Activated T-helper 2 cell treated with anti-CD3 and anti-CD28 coated beads, Interferon-gamma antibody, Interleukin-2, Interleukin-4, amounts not matched to agents 10 μg/mL and 5 μg/mL and 100 μg/mL, durations not matched to agents 14 hours and 24 hours and 36 hours (primary cell): ENCODE results near the gene SRBD1. TPM values are rescaled to one million over a fixed set of nuclear protein-coding genes. Genes with fewer than 3 reads are reported as not detected.
A peak's percentile ranks its signal among the peaks of the same experiment; 100 is the strongest.

Experiments used
- DNase-seq: peaks from one replicate; pipeline ENCODE4 v3.0.0; 2021; ENCODE audit warnings: low spot score
- H3K27ac Mint-ChIP-seq: one replicate; pipeline ENCODE4 v1.8.0; 2021; ENCODE audit warnings: mixed read lengths
- H3K27me3 Mint-ChIP-seq: one replicate; pipeline ENCODE4 v1.8.0; 2021; ENCODE audit warnings: low read depth, mixed read lengths
- H3K36me3 Mint-ChIP-seq: one replicate; pipeline ENCODE4 v1.8.0; 2021; ENCODE audit warnings: low read depth, mixed read lengths
- H3K4me1 Mint-ChIP-seq: one replicate; pipeline ENCODE4 v1.8.0; 2021; ENCODE audit warnings: low read depth, mixed read lengths
- H3K4me3 Mint-ChIP-seq: one replicate; pipeline ENCODE4 v1.8.0; 2021; ENCODE audit warnings: low read depth, mild to moderate bottlenecking, moderate library complexity, mixed read lengths
- H3K9me3 Mint-ChIP-seq: one replicate; pipeline ENCODE4 v1.8.0; 2021; ENCODE audit warnings: mixed read lengths
- intact Hi-C: fragments of 100-400 bp; cut with micrococcal nuclease; formaldehyde crosslinking; loops from one replicate; pipeline ENCODE4 v1.15.1; 2023
- total RNA-seq: library from RNA; stranded (reverse); gene quantifications from 2 replicates; pipeline ENCODE4 v1.2.3, GENCODE V29; 2022

SRBD1 gene
- total RNA-seq, 1 donor from 2014 or later = 21.7 TPM

GRCh38 chr2:45554073-45554741 lies 56.9 kb downstream of the SRBD1 start:
- Mint-ChIP-seq H3K9me3 (no peaks in the 10 kb centered on the region), H3K27me3 (no peaks in the 10 kb centered on the region), H3K27ac (peak overlapping the region; percentile 89), H3K4me3 (peak overlapping the region; percentile 9), H3K4me1 (peaks cover 36% of the 10 kb centered on the region), H3K36me3 (peaks cover 44% of the 10 kb centered on the region)
- no peak for DNase-seq
- intact Hi-C loops = loop anchor here (1.0 kb wide), 1 partner anchor 14 kb away; no protein-coding TSS in a partner anchor

GRCh38 chr2:45551862-45552261 lies 59.2 kb downstream of the SRBD1 start:
- intact Hi-C loops = no loop called here
- H3K36me3 Mint-ChIP-seq = peaks cover 50% of the 10 kb centered on the region
- H3K27me3 Mint-ChIP-seq = no peaks in the 10 kb centered on the region
- H3K27ac Mint-ChIP-seq = no peak overlapping the region
- DNase-seq = no peak
- no peak overlapping the region for H3K4me3 Mint-ChIP-seq
- no peaks in the 10 kb centered on the region for H3K9me3 Mint-ChIP-seq
- peaks cover 31% of the 10 kb centered on the region for H3K4me1 Mint-ChIP-seq

GRCh38 chr2:45545943-45546342 lies 65.1 kb downstream of the SRBD1 start:
- intact Hi-C loops = no loop called here
- Mint-ChIP-seq H3K27ac (no peak overlapping the region), H3K27me3 (no peaks in the 10 kb centered on the region), H3K4me1 (peaks cover 10% of the 10 kb centered on the region), H3K9me3 (peaks cover 9% of the 10 kb centered on the region), H3K36me3 (peaks cover 68% of the 10 kb centered on the region), H3K4me3 (no peak overlapping the region)
- DNase-seq = no peak

- Mint-ChIP-seq H3K27ac (no peak overlapping the region), H3K4me3 (no peak overlapping the region), H3K9me3 (peaks cover 12% of the 10 kb centered on the region), H3K27me3 (no peaks in the 10 kb centered on the region), H3K36me3 (peaks cover 67% of the 10 kb centered on the region), H3K4me1 (peaks cover 2% of the 10 kb centered on the region)
- no peak for DNase-seq
- intact Hi-C loops = no loop called here
These were observed 67.8 kb downstream of the SRBD1 start for GRCh38 chr2:45543257-45543656.

- Mint-ChIP-seq H3K4me1 (peaks cover 2% of the 10 kb centered on the region), H3K9me3 (peaks cover 12% of the 10 kb centered on the region), H3K27ac (no peak overlapping the region), H3K4me3 (no peak overlapping the region), H3K27me3 (no peaks in the 10 kb centered on the region), H3K36me3 (peaks cover 67% of the 10 kb centered on the region)
- DNase-seq = no peak
- intact Hi-C loops = no loop called here
These were observed 69.1 kb downstream of the SRBD1 start for GRCh38 chr2:45542013-45542412.

GRCh38 chr2:45541450-45541849 lies 69.6 kb downstream of the SRBD1 start:
- Mint-ChIP-seq H3K36me3 (peaks cover 65% of the 10 kb centered on the region), H3K27me3 (no peaks in the 10 kb centered on the region), H3K9me3 (peaks cover 12% of the 10 kb centered on the region), H3K27ac (no peak overlapping the region), H3K4me3 (no peak overlapping the region), H3K4me1 (peaks cover 2% of the 10 kb centered on the region)
- DNase-seq = no peak
- intact Hi-C loops = no loop called here

GRCh38 chr2:45540942-45541341 lies 70.1 kb downstream of the SRBD1 start:
- Mint-ChIP-seq H3K9me3 (peaks cover 12% of the 10 kb centered on the region), H3K27me3 (no peaks in the 10 kb centered on the region), H3K27ac (no peak overlapping the region), H3K36me3 (peaks cover 61% of the 10 kb centered on the region), H3K4me1 (peaks cover 2% of the 10 kb centered on the region), H3K4me3 (no peak overlapping the region)
- intact Hi-C loops = no loop called here
- DNase-seq = no peak

GRCh38 chr2:45533771-45534170 lies 77.3 kb downstream of the SRBD1 start:
- H3K36me3 Mint-ChIP-seq = peaks cover 37% of the 10 kb centered on the region
- no peaks in the 10 kb centered on the region for H3K4me1 Mint-ChIP-seq
- H3K27me3 Mint-ChIP-seq = no peaks in the 10 kb centered on the region
- H3K27ac Mint-ChIP-seq = no peak overlapping the region
- H3K9me3 Mint-ChIP-seq = no peaks in the 10 kb centered on the region
- DNase-seq = no peak
- intact Hi-C loops = no loop called here
- no peak overlapping the region for H3K4me3 Mint-ChIP-seq

- intact Hi-C loops = no loop called here
- peaks cover 33% of the 10 kb centered on the region for H3K36me3 Mint-ChIP-seq
- no peaks in the 10 kb centered on the region for H3K27me3 Mint-ChIP-seq
- DNase-seq = no peak
- no peaks in the 10 kb centered on the region for H3K4me1 Mint-ChIP-seq
- no peaks in the 10 kb centered on the region for H3K9me3 Mint-ChIP-seq
- no peak overlapping the region for H3K27ac Mint-ChIP-seq
- H3K4me3 Mint-ChIP-seq = no peak overlapping the region
These were observed 78.9 kb downstream of the SRBD1 start for GRCh38 chr2:45532181-45532580.

GRCh38 chr2:45524016-45524415 lies 87.1 kb downstream of the SRBD1 start:
- intact Hi-C loops = no loop called here
- H3K4me3 Mint-ChIP-seq = no peak overlapping the region
- no peak overlapping the region for H3K27ac Mint-ChIP-seq

GRCh38 chr2:45518546-45518945 lies 92.5 kb downstream of the SRBD1 start:
- Mint-ChIP-seq H3K27me3 (no peaks in the 10 kb centered on the region), H3K4me1 (no peaks in the 10 kb centered on the region), H3K27ac (no peak overlapping the region)

More at GRCh38 chr2:45524016-45524415, 87.1 kb downstream of the SRBD1 start:
- Mint-ChIP-seq H3K27me3 (no peaks in the 10 kb centered on the region), H3K9me3 (peaks cover 8% of the 10 kb centered on the region), H3K4me1 (no peaks in the 10 kb centered on the region), H3K36me3 (peaks cover 29% of the 10 kb centered on the region)
- DNase-seq = no peak

GRCh38 chr2:45510701-45511420 lies 100.2 kb downstream of the SRBD1 start:
- intact Hi-C loops = no loop called here
- Mint-ChIP-seq H3K36me3 (peaks cover 8% of the 10 kb centered on the region), H3K27ac (no peak overlapping the region), H3K27me3 (no peaks in the 10 kb centered on the region), H3K4me3 (no peak overlapping the region), H3K4me1 (peaks cover 2% of the 10 kb centered on the region), H3K9me3 (no peaks in the 10 kb centered on the region)
- DNase-seq = no peak

More at GRCh38 chr2:45518546-45518945, 92.5 kb downstream of the SRBD1 start:
- intact Hi-C loops = no loop called here
- H3K9me3 Mint-ChIP-seq = no peaks in the 10 kb centered on the region
- H3K4me3 Mint-ChIP-seq = no peak overlapping the region
- no peak for DNase-seq
- peaks cover 16% of the 10 kb centered on the region for H3K36me3 Mint-ChIP-seq

- no peak overlapping the region for H3K4me3 Mint-ChIP-seq
- peaks cover 19% of the 10 kb centered on the region for H3K36me3 Mint-ChIP-seq
- intact Hi-C loops = no loop called here
- peaks cover 11% of the 10 kb centered on the region for H3K4me1 Mint-ChIP-seq
- no peaks in the 10 kb centered on the region for H3K27me3 Mint-ChIP-seq
- no peak overlapping the region for H3K27ac Mint-ChIP-seq
- no peak for DNase-seq
- H3K9me3 Mint-ChIP-seq = peaks cover 4% of the 10 kb centered on the region
These were observed 104.3 kb downstream of the SRBD1 start for GRCh38 chr2:45506756-45507155.
